Gastrocnemius medialis (tissue), 4 donors: ENCODE data around the gene TAS2R4. TPM values are rescaled to one million over a fixed set of nuclear protein-coding genes. Genes with fewer than 3 reads are reported as not detected.
"Not testable (repeated sequence)": the region's sequence is repeated elsewhere in the genome, so short reads cannot be mapped to it uniquely, and the experiment has no call there.

Experiments
- ATAC-seq, 2 donors: fragments of 150-250 bp; one replicate each; pipeline ENCODE4 v1.9.1; 2016
- DNase-seq, 2 donors: peaks; one replicate each; pipeline ENCODE4 v3.0.0-alpha.2; 2019
- H3K27ac ChIP-seq, 4 donors: fragments of 200-600 bp; sonication (generic); 1 replicate in 1 of 4; 2 replicates in 3 of 4; pipeline ENCODE4 v1.5.1; 2016 to 2018; ENCODE audit warnings: mild to moderate bottlenecking in 2 of 4, moderate library complexity in 1 of 4
- H3K27me3 ChIP-seq, 3 donors: fragments of 200-600 bp; sonication (generic) in 2 of 3; 1 replicate in 1 of 3; 2 replicates in 2 of 3; pipeline versions ENCODE4 v1.5.1 to v1.6.0; 2016 to 2019; ENCODE audit warnings: mild to moderate bottlenecking in 1 of 3, moderate library complexity in 1 of 3
- H3K36me3 ChIP-seq, 2 donors: fragments of 200-600 bp; sonication (generic) in 1 of 2; one replicate each; pipeline ENCODE4 v1.5.1; 2017 to 2018
- H3K4me1 ChIP-seq, 2 donors: fragments of 200-600 bp; sonication (generic) in 1 of 2; one replicate each; pipeline ENCODE4 v1.5.1; 2016 to 2017; ENCODE audit warnings: mild to moderate bottlenecking in 2 of 2
- H3K4me3 ChIP-seq, 4 donors: fragments of 200-600 bp; sonication (generic) in 3 of 4; 1 replicate in 1 of 4; 2 replicates in 3 of 4; pipeline ENCODE4 v1.5.1; 2016 to 2019; ENCODE audit warnings: mild to moderate bottlenecking in 2 of 4
- H3K9me3 ChIP-seq, 3 donors: fragments of 200-600 bp; sonication (generic) in 2 of 3; 1 replicate in 1 of 3; 2 replicates in 2 of 3; pipeline ENCODE4 v1.5.1; 2016 to 2019
- CTCF ChIP-seq, 5 experiments: fragments of 450-650 bp in 3 of 5; fragments of 200-600 bp in 2 of 5; sonication (generic) in 2 of 5; IDR thresholded peaks in 4 of 5; conservative IDR thresholded peaks in 1 of 5; 1 replicate in 4 of 5; 2 replicates in 1 of 5; pipeline ENCODE4 v1.5.1; 2016 to 2019; ENCODE audit warnings: antibody characterized with exemption in 5 of 5, mild to moderate bottlenecking in 3 of 5, moderate library complexity in 3 of 5
- POLR2A ChIP-seq, 2 donors: fragments of 450-650 bp; IDR thresholded peaks; one replicate each; pipeline ENCODE4 v1.6.1; 2017; ENCODE audit warnings: antibody characterized with exemption in 2 of 2, mild to moderate bottlenecking in 2 of 2, moderate library complexity in 2 of 2
- in situ Hi-C, 4 donors: fragments of 200-750 bp; cut with MboI; loops; one replicate each; pipeline versions ENCODE4 v1.15.0 to v1.8.0; 2017; ENCODE audit warnings: low sequenced_read_pairs in 4 of 4
- intact Hi-C: fragments of 100-400 bp; cut with DNase I; formaldehyde crosslinking; loops from one replicate; pipeline ENCODE4 v1.15.1; 2023; ENCODE audit warnings: low total_unique reads
- total RNA-seq, 4 donors: library from RNA; depleted of rRNA; stranded (reverse); fragments of >200 nt; gene quantifications; one replicate each; pipeline versions ENCODE4 v1.1.0 to v1.2.3, GENCODE V29; 2016

TAS2R4 gene
- total RNA-seq, 4 donors from 2014 or later = 0.09 to 1.4 TPM; not detected in 2

- Histone ChIP-seq H3K27me3 (no peaks in the 10 kb centered on the region), H3K36me3 (peaks cover 0 to 95% of the 10 kb centered on the region in 2 donors), H3K4me3 (no peak overlapping the region), H3K9me3 (no peaks in the 10 kb centered on the region), H3K27ac (no peak overlapping the region), H3K4me1 (peaks cover 5 to 10% of the 10 kb centered on the region in 2 donors)
- intact Hi-C loops = no loop called here
- TF ChIP-seq POLR2A (IDR thresholded peaks at IDR 0.05) (no peak), CTCF (IDR thresholded peaks at IDR 0.05 in 4 of 5, conservative IDR thresholded peaks at IDR 0.05 in 1 of 5) (no peak)
- in situ Hi-C loops = loop anchor here in 1 of 4 donors (25.0 kb wide), 1 partner anchor 732 kb away; the partner anchor contains the start of gene MRPS33
- no peak for ATAC-seq
- no peak for DNase-seq
Measured at GRCh38 chr7:141744131-141744530, 32.3 kb upstream of the TAS2R4 start.

GRCh38 chr7:141748396-141748795 is 28.1 kb upstream of the TAS2R4 start:
- intact Hi-C loops = no loop called here
- DNase-seq = no peak
- in situ Hi-C loops = loop anchor here in 1 of 4 donors (25.0 kb wide), 1 partner anchor 736 kb away; the partner anchor contains the start of gene MRPS33
- TF ChIP-seq CTCF (IDR thresholded peaks at IDR 0.05 in 4 of 5, conservative IDR thresholded peaks at IDR 0.05 in 1 of 5) (no peak), POLR2A (IDR thresholded peaks at IDR 0.05) (no peak)
- H3K36me3 ChIP-seq = peaks cover 3 to 99% of the 10 kb centered on the region in 2 donors
- H3K27me3 ChIP-seq = no peaks in the 10 kb centered on the region
- H3K27ac ChIP-seq = no peak overlapping the region
- H3K4me3 ChIP-seq = no peak overlapping the region
- no peaks in the 10 kb centered on the region for H3K4me1 ChIP-seq
- peaks cover 0 to 10% (median 9%) of the 10 kb centered on the region in 3 donors for H3K9me3 ChIP-seq
- ATAC-seq = no peak

- intact Hi-C loops, H3K4me3 ChIP-seq, in situ Hi-C loops, DNase-seq, H3K27ac ChIP-seq, ATAC-seq, H3K4me1 ChIP-seq, H3K9me3 ChIP-seq, H3K27me3 ChIP-seq: not testable (repeated sequence)
- peaks cover 3 to 73% of the 10 kb centered on the region in 2 donors for H3K36me3 ChIP-seq
Measured at GRCh38 chr7:141751904-141752303, 24.6 kb upstream of the TAS2R4 start.

DNA sequence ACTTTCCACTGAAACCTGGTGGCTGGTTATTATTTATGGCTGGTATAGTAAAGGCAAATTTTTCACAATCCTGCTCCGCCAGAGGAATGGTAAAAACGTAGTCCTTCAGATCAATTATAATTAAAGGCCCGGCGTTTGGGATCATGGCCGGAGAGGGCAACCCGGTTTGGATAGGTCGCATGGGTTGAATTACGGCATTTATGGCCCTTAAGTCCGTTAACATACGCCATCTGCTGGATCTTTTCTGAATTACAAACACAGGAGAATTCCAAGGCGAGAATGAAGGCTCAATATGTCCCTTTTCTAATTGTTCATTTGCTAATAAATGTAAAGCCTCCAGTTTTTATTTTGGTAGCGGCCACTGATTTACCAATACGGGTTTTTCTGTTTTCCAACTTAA is 23.8 kb upstream of the TAS2R4 start:
- no peaks in the 10 kb centered on the region for H3K27me3 ChIP-seq
- DNase-seq (no peak), ATAC-seq (no peak)
- in situ Hi-C loops = no loop called here
- H3K27ac ChIP-seq = no peak overlapping the region
- H3K36me3 ChIP-seq = peaks cover 3 to 69% of the 10 kb centered on the region in 2 donors
- H3K4me3 ChIP-seq = no peak overlapping the region
- H3K9me3 ChIP-seq = peaks cover 0 to 10% (median 9%) of the 10 kb centered on the region in 3 donors
- intact Hi-C loops = no loop called here
- TF ChIP-seq POLR2A (IDR thresholded peaks at IDR 0.05) = no peak
- no peak for TF ChIP-seq CTCF (IDR thresholded peaks at IDR 0.05 in 4 of 5, conservative IDR thresholded peaks at IDR 0.05 in 1 of 5)
- no peaks in the 10 kb centered on the region for H3K4me1 ChIP-seq

DNA sequence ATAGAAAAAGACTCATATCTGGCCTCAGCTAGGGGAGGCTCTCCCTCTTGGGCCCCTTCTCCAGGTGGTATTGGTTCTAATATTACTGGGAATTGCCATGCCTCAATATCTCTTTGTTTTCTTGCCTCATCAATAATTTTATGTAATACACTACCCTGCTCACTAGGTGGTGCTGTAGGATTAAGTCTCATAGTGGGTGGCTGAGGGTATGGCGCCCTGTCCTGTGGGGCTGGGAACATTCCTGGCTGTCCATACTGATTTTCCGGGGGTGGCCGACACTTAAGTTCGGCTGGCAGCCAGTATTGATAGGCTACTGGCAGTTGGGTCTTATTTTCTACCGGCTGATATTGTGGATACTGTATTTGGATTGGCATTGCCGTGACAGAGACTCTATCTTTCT is 21.5 kb upstream of the TAS2R4 start:
- Histone ChIP-seq H3K27me3 (no peaks in the 10 kb centered on the region), H3K4me1 (no peaks in the 10 kb centered on the region), H3K9me3 (peaks cover 0 to 10% (median 9%) of the 10 kb centered on the region in 3 donors), H3K27ac (no peak overlapping the region), H3K4me3 (no peak overlapping the region), H3K36me3 (peaks cover 3 to 59% of the 10 kb centered on the region in 2 donors)
- ATAC-seq (no peak), DNase-seq (no peak)
- in situ Hi-C loops (no loop called here), intact Hi-C loops (no loop called here)
- peak in 2 of 5 experiments; percentile 19 to 30 for TF ChIP-seq CTCF (IDR thresholded peaks at IDR 0.05 in 4 of 5, conservative IDR thresholded peaks at IDR 0.05 in 1 of 5)
- TF ChIP-seq POLR2A (IDR thresholded peaks at IDR 0.05) = no peak
